Measurements from ENCODE around the gene CRIM1.

DNA sequence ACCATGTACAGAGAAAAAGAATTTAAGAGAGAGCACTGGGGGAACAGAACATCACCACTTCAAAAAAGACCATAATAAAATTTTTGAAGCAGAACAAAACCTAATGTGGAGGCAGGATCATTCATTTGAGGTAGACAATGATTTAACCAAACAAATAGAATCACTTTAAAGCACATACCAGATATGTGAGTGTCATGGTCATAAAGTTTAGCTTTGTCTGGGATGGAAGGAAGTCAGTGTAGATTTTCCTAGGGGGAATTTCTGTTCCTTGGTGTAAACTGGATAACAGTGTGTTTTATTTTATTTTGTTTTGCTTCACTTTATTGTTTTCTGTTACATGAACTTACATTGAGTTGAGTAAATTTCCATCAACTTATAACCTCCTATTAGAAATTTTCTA, 120.8 kb downstream of the CRIM1 start:
- TF ChIP-seq CTCF (IDR thresholded peaks at IDR 0.05; ENCODE audit: borderline replicate concordance, extremely low read depth, low read length, poor library complexity, severe bottlenecking), result no peak
- TF ChIP-seq EZH2 (IDR thresholded peaks at IDR 0.05; ENCODE audit: borderline replicate concordance, low read depth, low read length, severe bottlenecking), result no peak

All from DND-41 (cell line).